Mesenchymal stem cell (in vitro differentiated cells and primary cell): ENCODE data around the gene INTS2.
"Not testable (repeated sequence)": the region's sequence is repeated elsewhere in the genome, so short reads cannot be mapped to it uniquely, and the experiment has no call there.

Experiments
- DNase-seq: peaks from one replicate; pipeline ENCODE4 v3.0.0-alpha.2; 2013
- H2AFZ ChIP-seq: one replicate; pipeline ENCODE4 v1.6.1; 2013; ENCODE audit warnings: low read depth, mild to moderate bottlenecking, control low read depth, inconsistent platforms, low read length, moderate library complexity
- H2AK5ac ChIP-seq: 2 replicates; pipeline ENCODE4 v1.6.1; 2013; ENCODE audit warnings: low read length, moderate library complexity, mild to moderate bottlenecking, inconsistent platforms; ENCODE audit not compliant: severe bottlenecking
- H2BK120ac ChIP-seq: one replicate; pipeline ENCODE4 v1.6.1; 2013; ENCODE audit warnings: low read depth, mild to moderate bottlenecking, inconsistent platforms, low read length, moderate library complexity
- H2BK12ac ChIP-seq, 2 experiments: one replicate each; pipeline ENCODE4 v1.6.1; 2013; ENCODE audit warnings: inconsistent platforms in 2 of 2, low read length in 2 of 2, mild to moderate bottlenecking in 2 of 2, moderate library complexity in 2 of 2, control low read depth in 1 of 2
- H2BK15ac ChIP-seq: one replicate; pipeline ENCODE4 v1.6.1; 2013; ENCODE audit warnings: mild to moderate bottlenecking, low read depth, inconsistent platforms; ENCODE audit not compliant: poor library complexity, severe bottlenecking
- H2BK5ac ChIP-seq: 2 replicates; pipeline ENCODE4 v1.6.1; 2013; ENCODE audit warnings: low read depth, mild to moderate bottlenecking, low read length, control low read depth, inconsistent platforms; ENCODE audit not compliant: poor library complexity, severe bottlenecking
- H3K14ac ChIP-seq, 2 experiments: one replicate each; pipeline ENCODE4 v1.6.1; 2013; ENCODE audit warnings: inconsistent platforms in 2 of 2, low read length in 2 of 2, control low read depth in 1 of 2, mild to moderate bottlenecking in 1 of 2, moderate library complexity in 1 of 2
- H3K18ac ChIP-seq, 2 experiments: one replicate each; pipeline ENCODE4 v1.6.1; 2013; ENCODE audit warnings: inconsistent platforms in 2 of 2, low read length in 2 of 2, control low read depth in 1 of 2, low read depth in 1 of 2, mild to moderate bottlenecking in 1 of 2
- H3K23ac ChIP-seq, 2 experiments: one replicate each; pipeline ENCODE4 v1.6.1; 2013; ENCODE audit warnings: inconsistent platforms in 2 of 2, low read length in 2 of 2, mild to moderate bottlenecking in 2 of 2, moderate library complexity in 2 of 2, control low read depth in 1 of 2
- H3K27ac ChIP-seq: 2 replicates; pipeline ENCODE4 v1.5.1; 2013; ENCODE audit warnings: mild to moderate bottlenecking, moderate library complexity, low read length, control low read depth, inconsistent platforms; ENCODE audit not compliant: poor library complexity, severe bottlenecking
- H3K27me3 ChIP-seq, 2 experiments: 2 replicates each; pipeline versions ENCODE4 v1.6.1 to v1.7.0; 2013; ENCODE audit warnings: low read length in 2 of 2, mild to moderate bottlenecking in 2 of 2, moderate library complexity in 2 of 2, control low read depth in 1 of 2, inconsistent platforms in 1 of 2; ENCODE audit not compliant: control insufficient read depth in 1 of 2, insufficient read depth in 1 of 2
- H3K36me3 ChIP-seq, 2 experiments: 2 replicates each; pipeline versions ENCODE4 v1.6.1 to v1.7.0; 2013; ENCODE audit warnings: low read length in 2 of 2, control low read depth in 1 of 2, inconsistent platforms in 1 of 2, low read depth in 1 of 2, mild to moderate bottlenecking in 1 of 2; ENCODE audit not compliant: insufficient read depth in 2 of 2, control insufficient read depth in 1 of 2
- H3K4ac ChIP-seq, 2 experiments: one replicate each; pipeline ENCODE4 v1.6.1; 2013; ENCODE audit warnings: inconsistent platforms in 2 of 2, low read length in 2 of 2, mild to moderate bottlenecking in 2 of 2, moderate library complexity in 2 of 2, control low read depth in 1 of 2, low read depth in 1 of 2
- H3K4me1 ChIP-seq: 2 replicates; pipeline ENCODE4 v1.6.1; 2013; ENCODE audit warnings: low read depth, low read length, control low read depth; ENCODE audit not compliant: control insufficient read depth, insufficient read depth
- H3K4me2 ChIP-seq: 2 replicates; pipeline ENCODE4 v1.6.1; 2013; ENCODE audit warnings: low read length, mild to moderate bottlenecking, inconsistent platforms; ENCODE audit not compliant: poor library complexity, severe bottlenecking
- H3K4me3 ChIP-seq, 2 experiments: 2 replicates each; pipeline versions ENCODE4 v1.5.1 to v1.7.0; 2013; ENCODE audit warnings: low read length in 2 of 2, mild to moderate bottlenecking in 2 of 2, control low read depth in 1 of 2, low read depth in 1 of 2; ENCODE audit not compliant: insufficient read depth in 1 of 2
- H3K79me1 ChIP-seq: replicated peaks from 2 replicates; pipeline ENCODE4 v1.6.1; 2013; ENCODE audit warnings: mild to moderate bottlenecking, control low read depth, low read length, inconsistent platforms; ENCODE audit not compliant: poor library complexity, severe bottlenecking
- H3K9ac ChIP-seq: 2 replicates; pipeline ENCODE4 v1.7.0; 2013; ENCODE audit warnings: mild to moderate bottlenecking, low read length, moderate library complexity
- H3K9me3 ChIP-seq: 2 replicates; pipeline ENCODE4 v1.7.0; 2013; ENCODE audit warnings: mild to moderate bottlenecking, low read length; ENCODE audit not compliant: control insufficient read depth
- H4K8ac ChIP-seq: one replicate; pipeline ENCODE4 v1.6.1; 2013; ENCODE audit warnings: inconsistent platforms, mild to moderate bottlenecking, low read length, moderate library complexity
- H4K91ac ChIP-seq: one replicate; pipeline ENCODE4 v1.6.1; 2013; ENCODE audit warnings: mild to moderate bottlenecking, low read length, inconsistent platforms
- WGBS: methylation state at CpG from one replicate; pipeline ENCODE4 v1.1.7; 2013; ENCODE audit warnings: mixed read lengths; 5-methylcytosine and 5-hydroxymethylcytosine counted together

INTS2 gene

DNA sequence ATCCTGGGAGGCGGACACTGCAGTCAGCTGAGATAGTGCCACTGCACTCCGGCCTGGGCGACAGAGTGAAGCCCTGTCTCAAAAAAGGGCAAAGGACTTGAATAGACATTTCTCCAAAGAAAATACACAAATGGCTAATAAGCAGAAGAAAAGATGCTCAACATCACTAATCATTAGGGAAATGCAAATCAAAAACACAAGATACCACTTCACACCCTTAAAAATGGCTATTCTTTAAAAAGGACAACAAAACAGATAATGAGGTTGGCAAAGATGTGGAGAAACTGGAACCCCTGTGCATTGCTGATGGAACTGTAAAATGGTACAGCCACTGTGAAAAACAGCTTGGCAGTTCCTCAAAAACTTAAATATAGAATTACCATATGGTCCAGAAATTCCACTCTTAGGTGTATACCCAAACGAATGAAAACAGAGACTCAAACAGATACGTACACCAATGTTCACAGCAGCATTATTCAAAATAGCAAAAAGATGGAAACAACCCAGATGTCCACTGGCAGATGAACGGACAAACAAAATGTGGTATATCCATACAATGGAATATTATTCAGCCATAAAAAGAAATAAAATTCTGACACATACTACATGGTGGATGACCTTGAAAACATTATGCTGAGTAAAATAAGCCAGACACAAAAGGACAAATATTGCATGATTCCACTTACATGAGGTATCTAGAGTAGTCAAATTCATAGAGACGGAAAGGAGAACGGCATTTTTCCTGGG is 100.0 kb downstream of the INTS2 start:
- Histone ChIP-seq H3K4ac (no peak overlapping the region), H3K23ac (no peak overlapping the region), H2BK15ac (no peak overlapping the region), H4K91ac (no peak overlapping the region), H3K9ac (no peak overlapping the region), H4K8ac (no peak overlapping the region), H3K27ac (no peak overlapping the region), H2AFZ (no peak overlapping the region), H3K4me2 (no peak overlapping the region), H3K36me3 (no peaks in the 10 kb centered on the region), H3K9me3 (no peaks in the 10 kb centered on the region), H3K4me1 (no peaks in the 10 kb centered on the region), H3K27me3 (no peaks in the 10 kb centered on the region), H3K4me3 (no peak overlapping the region), H3K18ac (no peak overlapping the region), H2BK12ac (no peak overlapping the region), H3K14ac (no peak overlapping the region), H3K79me1 (peaks cover 4% of the 10 kb centered on the region), H2BK120ac (no peak overlapping the region), H2AK5ac (no peak overlapping the region), H2BK5ac (no peak overlapping the region)
- DNase-seq, result no peak
- WGBS, result 94% methylated on average over 7 of the region's 8 CpGs

DNA sequence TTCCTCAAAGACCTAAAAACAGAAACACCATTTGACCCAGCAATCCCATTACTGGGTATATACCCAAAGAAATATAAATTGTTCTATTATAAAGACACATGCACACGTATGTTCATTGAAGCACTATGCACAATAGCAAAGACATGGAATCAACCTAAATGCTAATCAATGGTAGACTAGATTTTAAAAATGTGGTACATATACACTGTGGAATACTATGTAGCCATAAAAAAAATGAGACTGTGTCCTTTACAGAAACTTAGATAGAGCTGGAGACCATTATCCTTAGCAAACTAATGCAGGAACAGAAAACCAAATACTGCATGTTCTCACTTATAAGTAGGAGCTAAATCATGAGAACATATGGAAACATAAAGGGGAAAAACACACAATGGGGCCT is 100.9 kb downstream of the INTS2 start:
- not testable (repeated sequence) for H2BK15ac ChIP-seq, DNase-seq, H3K9ac ChIP-seq, H3K14ac ChIP-seq, H3K27me3 ChIP-seq, H3K36me3 ChIP-seq, H4K8ac ChIP-seq, H3K4ac ChIP-seq, H3K27ac ChIP-seq, H3K18ac ChIP-seq, H3K23ac ChIP-seq, H3K4me1 ChIP-seq, H2AK5ac ChIP-seq, H2BK12ac ChIP-seq, H3K79me1 ChIP-seq, H2BK120ac ChIP-seq, H3K4me3 ChIP-seq, H3K9me3 ChIP-seq, H2AFZ ChIP-seq, H3K4me2 ChIP-seq, H2BK5ac ChIP-seq, H4K91ac ChIP-seq
- WGBS, result no CpG with 5 or more reads among the region's 1 CpG

DNA sequence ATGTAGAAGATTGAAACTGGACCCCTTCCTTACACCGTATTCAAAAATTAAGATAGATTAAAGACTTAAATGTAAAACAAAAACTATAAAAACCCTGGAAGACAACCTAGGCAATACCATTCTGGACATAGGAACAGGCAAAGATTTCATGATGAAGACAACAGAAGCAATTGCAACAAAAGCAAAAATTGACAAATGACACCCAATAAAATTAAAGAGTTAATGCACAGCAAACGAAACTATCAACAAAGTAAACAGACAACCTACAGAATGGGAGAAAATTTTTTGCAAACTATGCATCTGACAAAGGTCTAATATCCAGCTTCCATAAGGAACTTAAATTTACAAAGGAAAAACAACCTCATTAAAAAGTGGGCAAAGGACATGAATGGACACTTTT is 101.6 kb downstream of the INTS2 start:
- not testable (repeated sequence) for H3K23ac ChIP-seq, H3K27me3 ChIP-seq, H3K4me1 ChIP-seq, DNase-seq, H2AK5ac ChIP-seq, H2BK120ac ChIP-seq, H3K4me2 ChIP-seq, H3K4me3 ChIP-seq, H3K18ac ChIP-seq, H3K36me3 ChIP-seq, H4K91ac ChIP-seq, H3K27ac ChIP-seq, H2BK15ac ChIP-seq, H2BK5ac ChIP-seq, H3K9ac ChIP-seq, H2AFZ ChIP-seq, H2BK12ac ChIP-seq, H3K79me1 ChIP-seq, H3K14ac ChIP-seq, H3K9me3 ChIP-seq, H3K4ac ChIP-seq, H4K8ac ChIP-seq
- WGBS, result 100% methylated on average over 2 of the region's 2 CpGs

DNA sequence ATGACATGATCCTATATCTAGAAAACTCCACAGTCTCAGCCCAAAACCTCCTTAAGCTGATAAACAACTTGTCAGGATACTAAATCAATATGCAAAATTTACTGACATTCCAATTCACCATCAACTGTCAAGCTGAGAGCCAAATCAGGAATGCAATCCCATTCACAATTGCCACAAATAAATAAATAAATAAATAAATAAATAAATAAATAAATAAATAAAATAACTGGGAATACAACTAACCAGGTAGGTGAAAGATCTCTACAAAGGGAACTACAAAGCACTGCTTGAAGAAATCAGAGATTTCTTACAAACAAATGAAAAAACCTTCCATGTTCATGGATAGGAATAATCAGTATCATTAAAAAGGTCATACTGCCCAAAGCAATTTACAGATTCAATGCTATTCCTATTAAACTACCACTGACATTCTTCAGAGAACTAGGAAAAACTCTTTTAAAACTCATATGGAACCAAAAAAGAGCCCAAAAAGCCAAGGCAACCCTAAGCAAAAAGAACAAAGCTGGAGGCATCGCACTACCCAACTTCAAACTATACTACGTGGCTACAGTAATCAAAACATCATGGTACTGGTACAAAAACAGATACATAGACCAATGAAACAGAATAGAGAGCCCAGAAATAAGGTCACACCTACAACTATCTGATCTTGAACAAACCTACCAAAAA is 102.2 kb downstream of the INTS2 start:
- Histone ChIP-seq H3K14ac (no peak overlapping the region), H2AK5ac (no peak overlapping the region), H3K79me1 (peaks cover 4% of the 10 kb centered on the region), H2BK120ac (no peak overlapping the region), H3K9me3 (no peaks in the 10 kb centered on the region), H4K91ac (no peak overlapping the region), H3K27ac (no peak overlapping the region), H2BK5ac (no peak overlapping the region), H3K4me3 (no peak overlapping the region), H3K9ac (no peak overlapping the region), H3K36me3 (peaks cover 0 to 3% of the 10 kb centered on the region in 2 experiments), H3K4me1 (no peaks in the 10 kb centered on the region), H3K4ac (no peak overlapping the region), H3K18ac (no peak overlapping the region), H3K23ac (no peak overlapping the region), H2AFZ (no peak overlapping the region), H3K4me2 (no peak overlapping the region), H4K8ac (no peak overlapping the region), H3K27me3 (no peaks in the 10 kb centered on the region), H2BK15ac (no peak overlapping the region), H2BK12ac (no peak overlapping the region)
- DNase-seq, result no peak
- 100% methylated on average over 2 of the region's 2 CpGs for WGBS
